ENCODE measurements around the gene C10orf53. TPM values are rescaled to one million over a fixed set of nuclear protein-coding genes. Genes with fewer than 3 reads are reported as not detected.

The C10orf53 gene
- total RNA-seq, 1 donor from 2014 or later = not detected

- H3K9me3 Mint-ChIP-seq = no peaks in the 10 kb centered on the region
- no peaks in the 10 kb centered on the region for H3K36me3 Mint-ChIP-seq (ENCODE audit: low read depth)
- peaks cover 21% of the 10 kb centered on the region for H3K4me1 Mint-ChIP-seq (ENCODE audit: low read depth)
- DNase-seq (ENCODE audit: low spot score) = no peak
- no peak overlapping the region for H3K4me3 Mint-ChIP-seq (ENCODE audit: low read depth)
- H3K27me3 Mint-ChIP-seq (ENCODE audit: low read depth) = peaks cover 5% of the 10 kb centered on the region
- H3K27ac Mint-ChIP-seq = no peak overlapping the region
- intact Hi-C loops (cut with micrococcal nuclease) = no loop called here
Measured at GRCh38 chr10:49647985-49648795, 31.3 kb upstream of the C10orf53 start.

- H3K4me1 Mint-ChIP-seq (ENCODE audit: low read depth) = peaks cover 21% of the 10 kb centered on the region
- peak overlapping the region; percentile 15 for H3K4me3 Mint-ChIP-seq (ENCODE audit: low read depth)
- intact Hi-C loops (cut with micrococcal nuclease) = no loop called here
- no peaks in the 10 kb centered on the region for H3K36me3 Mint-ChIP-seq (ENCODE audit: low read depth)
- peak; percentile 50 for DNase-seq (ENCODE audit: low spot score)
- no peak overlapping the region for H3K27ac Mint-ChIP-seq
- H3K27me3 Mint-ChIP-seq (ENCODE audit: low read depth) = peaks cover 5% of the 10 kb centered on the region
- H3K9me3 Mint-ChIP-seq = no peaks in the 10 kb centered on the region
Measured at GRCh38 chr10:49649294-49649693, 30.2 kb upstream of the C10orf53 start.

GRCh38 chr10:49649936-49650723 is 29.3 kb upstream of the C10orf53 start:
- DNase-seq (ENCODE audit: low spot score) = peak; percentile 8
- Mint-ChIP-seq H3K27ac (no peak overlapping the region), H3K9me3 (no peaks in the 10 kb centered on the region), H3K4me1 (ENCODE audit: low read depth) (peaks cover 21% of the 10 kb centered on the region), H3K27me3 (ENCODE audit: low read depth) (peaks cover 5% of the 10 kb centered on the region), H3K36me3 (ENCODE audit: low read depth) (no peaks in the 10 kb centered on the region), H3K4me3 (ENCODE audit: low read depth) (no peak overlapping the region)
- intact Hi-C loops (cut with micrococcal nuclease) = no loop called here

GRCh38 chr10:49650724-49651034 is 28.8 kb upstream of the C10orf53 start:
- no peaks in the 10 kb centered on the region for H3K36me3 Mint-ChIP-seq (ENCODE audit: low read depth)
- intact Hi-C loops (cut with micrococcal nuclease) = no loop called here
- no peak overlapping the region for H3K4me3 Mint-ChIP-seq (ENCODE audit: low read depth)
- no peak overlapping the region for H3K27ac Mint-ChIP-seq
- H3K4me1 Mint-ChIP-seq (ENCODE audit: low read depth) = peaks cover 21% of the 10 kb centered on the region
- no peak for DNase-seq (ENCODE audit: low spot score)
- no peaks in the 10 kb centered on the region for H3K9me3 Mint-ChIP-seq
- H3K27me3 Mint-ChIP-seq (ENCODE audit: low read depth) = peaks cover 5% of the 10 kb centered on the region

- Mint-ChIP-seq H3K36me3 (ENCODE audit: low read depth) (no peaks in the 10 kb centered on the region), H3K9me3 (no peaks in the 10 kb centered on the region), H3K27me3 (ENCODE audit: low read depth) (peaks cover 5% of the 10 kb centered on the region), H3K4me1 (ENCODE audit: low read depth) (peaks cover 21% of the 10 kb centered on the region), H3K4me3 (ENCODE audit: low read depth) (no peak overlapping the region), H3K27ac (no peak overlapping the region)
- intact Hi-C loops (cut with micrococcal nuclease) = no loop called here
- DNase-seq (ENCODE audit: low spot score) = peak; percentile 5
Measured at GRCh38 chr10:49651039-49651835, 28.2 kb upstream of the C10orf53 start.

GRCh38 chr10:49651917-49652316 is 27.5 kb upstream of the C10orf53 start:
- H3K27me3 Mint-ChIP-seq (ENCODE audit: low read depth) = peaks cover 5% of the 10 kb centered on the region
- H3K9me3 Mint-ChIP-seq = no peaks in the 10 kb centered on the region
- no peaks in the 10 kb centered on the region for H3K36me3 Mint-ChIP-seq (ENCODE audit: low read depth)
- intact Hi-C loops (cut with micrococcal nuclease) = no loop called here
- H3K4me1 Mint-ChIP-seq (ENCODE audit: low read depth) = peaks cover 21% of the 10 kb centered on the region
- DNase-seq (ENCODE audit: low spot score) = no peak
- no peak overlapping the region for H3K27ac Mint-ChIP-seq
- H3K4me3 Mint-ChIP-seq (ENCODE audit: low read depth) = no peak overlapping the region

- Mint-ChIP-seq H3K36me3 (ENCODE audit: low read depth) (no peaks in the 10 kb centered on the region), H3K4me3 (ENCODE audit: low read depth) (no peak overlapping the region), H3K4me1 (ENCODE audit: low read depth) (peaks cover 21% of the 10 kb centered on the region), H3K9me3 (no peaks in the 10 kb centered on the region), H3K27ac (no peak overlapping the region), H3K27me3 (ENCODE audit: low read depth) (peaks cover 5% of the 10 kb centered on the region)
- intact Hi-C loops (cut with micrococcal nuclease) = no loop called here
- DNase-seq (ENCODE audit: low spot score) = no peak
Measured at GRCh38 chr10:49652421-49653272, 26.8 kb upstream of the C10orf53 start.

- Mint-ChIP-seq H3K27ac (no peak overlapping the region), H3K27me3 (ENCODE audit: low read depth) (peaks cover 4% of the 10 kb centered on the region), H3K36me3 (ENCODE audit: low read depth) (no peaks in the 10 kb centered on the region), H3K9me3 (no peaks in the 10 kb centered on the region), H3K4me1 (ENCODE audit: low read depth) (peaks cover 19% of the 10 kb centered on the region), H3K4me3 (ENCODE audit: low read depth) (no peak overlapping the region)
- DNase-seq (ENCODE audit: low spot score) = no peak
- intact Hi-C loops (cut with micrococcal nuclease) = no loop called here
Measured at GRCh38 chr10:49653273-49653929, 26.1 kb upstream of the C10orf53 start.

- Mint-ChIP-seq H3K27me3 (ENCODE audit: low read depth) (peaks cover 4% of the 10 kb centered on the region), H3K4me1 (ENCODE audit: low read depth) (peaks cover 12% of the 10 kb centered on the region), H3K4me3 (ENCODE audit: low read depth) (no peak overlapping the region), H3K27ac (no peak overlapping the region), H3K9me3 (peaks cover 7% of the 10 kb centered on the region), H3K36me3 (ENCODE audit: low read depth) (no peaks in the 10 kb centered on the region)
- intact Hi-C loops (cut with micrococcal nuclease) = no loop called here
- no peak for DNase-seq (ENCODE audit: low spot score)
Measured at GRCh38 chr10:49654036-49654693, 25.3 kb upstream of the C10orf53 start.

GRCh38 chr10:49655099-49655498 is 24.4 kb upstream of the C10orf53 start:
- Mint-ChIP-seq H3K9me3 (peaks cover 14% of the 10 kb centered on the region), H3K4me3 (ENCODE audit: low read depth) (no peak overlapping the region), H3K27ac (no peak overlapping the region), H3K27me3 (ENCODE audit: low read depth) (peaks cover 4% of the 10 kb centered on the region), H3K36me3 (ENCODE audit: low read depth) (no peaks in the 10 kb centered on the region), H3K4me1 (ENCODE audit: low read depth) (peaks cover 3% of the 10 kb centered on the region)
- no peak for DNase-seq (ENCODE audit: low spot score)
- intact Hi-C loops (cut with micrococcal nuclease) = no loop called here

- no peaks in the 10 kb centered on the region for H3K4me1 Mint-ChIP-seq (ENCODE audit: low read depth)
- no peaks in the 10 kb centered on the region for H3K36me3 Mint-ChIP-seq (ENCODE audit: low read depth)
- intact Hi-C loops (cut with micrococcal nuclease) = no loop called here
- no peak for DNase-seq (ENCODE audit: low spot score)
- no peaks in the 10 kb centered on the region for H3K27me3 Mint-ChIP-seq (ENCODE audit: low read depth)
- H3K4me3 Mint-ChIP-seq (ENCODE audit: low read depth) = no peak overlapping the region
- peaks cover 14% of the 10 kb centered on the region for H3K9me3 Mint-ChIP-seq
- no peak overlapping the region for H3K27ac Mint-ChIP-seq
Measured at GRCh38 chr10:49656845-49657493, 22.5 kb upstream of the C10orf53 start.

Measured in activated T-helper 2 cell treated with anti-CD3 and anti-CD28 coated beads, Interferon-gamma antibody, Interleukin-2, Interleukin-4, amounts not matched to agents 10 μg/mL and 5 μg/mL and 100 μg/mL, durations not matched to agents 14 hours and 24 hours and 36 hours (primary cell).